HepG2 (cell line): Measurements from ENCODE around the gene EXOSC7. TPM values are rescaled to one million over a fixed set of nuclear protein-coding genes. Genes with fewer than 3 reads are reported as not detected.

Experiments
- ATAC-seq: fragments of 200-7000 bp; cut with Tn5 transposase; 3 replicates; pipeline ENCODE4 v1.9.1; 2020; ENCODE audit warnings: mild to moderate bottlenecking, moderate library complexity
- BruUV-seq: library from RNA; stranded (reverse); fragments of 400-500 nt; replicated peaks from 2 replicates; lab custom pipeline; 2021; lab: Mats Ljungman, UMichigan
- CTCF ChIA-PET: fragments of 300-600 bp; formaldehyde crosslinking; extraction: SDS; loops from one replicate; lab custom pipeline; 2021; ENCODE audit warnings: low total read pairs, inconsistent platforms, low intra/inter-chr PET ratio; lab: Yijun Ruan, JAX
- POLR2A ChIA-PET: fragments of 350-600 bp; sonication (Branson Sonifier 250); formaldehyde crosslinking; loops from one replicate; lab custom pipeline; 2020; ENCODE audit warnings: antibody characterized with exemption, inconsistent platforms; lab: Yijun Ruan, JAX
- DNase-seq: peaks from one replicate; pipeline ENCODE4 v3.0.0-alpha.2; 2015; ENCODE audit warnings: low spot score
- FAIRE-seq: peaks from 3 replicates; lab custom pipeline; 2011; peaks lifted over from hg19 to GRCh38; lab: Jason Lieb, UNC
- H2AFZ ChIP-seq: one replicate; pipeline ENCODE4 v1.6.1; 2011; ENCODE audit warnings: low read length, inconsistent platforms
- H3K27ac ChIP-seq: fragments of 300-600 bp; 3 replicates; pipeline ENCODE4 v1.8.0; 2011; ENCODE audit warnings: mixed run types, mild to moderate bottlenecking, mixed read lengths, low read length, inconsistent platforms; ENCODE audit not compliant: insufficient read depth; ENCODE audit errors: extremely low read length
- H3K27me3 ChIP-seq, 2 experiments: fragments of 200-600 bp in 1 of 2; 2 replicates in 1 of 2; 3 replicates in 1 of 2; pipeline versions ENCODE4 v1.6.0 to v1.8.0; 2011; ENCODE audit warnings: low read length in 2 of 2, mild to moderate bottlenecking in 2 of 2, moderate library complexity in 2 of 2, inconsistent platforms in 1 of 2; ENCODE audit not compliant: insufficient read depth in 2 of 2, control insufficient read depth in 1 of 2
- H3K36me3 ChIP-seq, 2 experiments: fragments of 200-600 bp in 1 of 2; replicated peaks in 1 of 2; 2 replicates in 1 of 2; 3 replicates in 1 of 2; pipeline versions ENCODE4 v1.5.1 to v1.8.0; 2011; ENCODE audit warnings: low read length in 2 of 2, inconsistent platforms in 1 of 2; ENCODE audit not compliant: insufficient read depth in 2 of 2, control insufficient read depth in 1 of 2
- H3K4me1 ChIP-seq: 2 replicates; pipeline ENCODE4 v1.5.1; 2012; ENCODE audit warnings: low read length, inconsistent platforms; ENCODE audit not compliant: insufficient read depth
- H3K4me2 ChIP-seq: 2 replicates; pipeline ENCODE4 v1.6.0; 2011; ENCODE audit warnings: low read depth, low read length, inconsistent platforms
- H3K4me3 ChIP-seq, 3 experiments: fragments of 200-600 bp in 1 of 3; sonication (generic), shearing (Covaris generic) in 1 of 3; replicated peaks in 1 of 3; 2 replicates each; pipeline ENCODE4 v1.5.1; 2011 to 2016; ENCODE audit warnings: low read length in 3 of 3, inconsistent platforms in 2 of 3, low read depth in 2 of 3, mild to moderate bottlenecking in 2 of 3, control low read depth in 1 of 3, mixed read lengths in 1 of 3; ENCODE audit not compliant: insufficient read depth in 1 of 3
- H3K79me2 ChIP-seq: one replicate; pipeline ENCODE4 v1.6.1; 2011; ENCODE audit warnings: low read length, inconsistent platforms; ENCODE audit not compliant: insufficient read depth
- H3K9ac ChIP-seq: 2 replicates; pipeline ENCODE4 v1.6.0; 2011; ENCODE audit warnings: mild to moderate bottlenecking, low read depth, low read length, inconsistent platforms; ENCODE audit not compliant: insufficient read depth
- H3K9me3 ChIP-seq: 2 replicates; pipeline ENCODE4 v1.5.1; 2012; ENCODE audit warnings: mild to moderate bottlenecking, low read length
- H4K20me1 ChIP-seq: 2 replicates; pipeline ENCODE4 v1.6.0; 2011; ENCODE audit warnings: inconsistent platforms, mild to moderate bottlenecking, low read length, moderate library complexity; ENCODE audit not compliant: insufficient read depth
- ETV6 ChIP-seq: sonication (generic); formaldehyde crosslinking; conservative IDR thresholded peaks from 2 replicates; pipeline ENCODE4 v1.4.0; 2020; ENCODE audit warnings: missing genetic modification reagents
- JDP2 ChIP-seq: sonication (generic); formaldehyde crosslinking; IDR thresholded peaks from 2 replicates; pipeline ENCODE4 v1.8.1; 2022; ENCODE audit warnings: missing genetic modification reagents, borderline replicate concordance
- PITX1 ChIP-seq: sonication (generic); formaldehyde crosslinking; IDR thresholded peaks from 2 replicates; pipeline ENCODE4 v1.5.1; 2020; ENCODE audit warnings: mild to moderate bottlenecking, missing genetic modification reagents
- POLR2G ChIP-seq: fragments of 200-400 bp; formaldehyde crosslinking; IDR thresholded peaks from 2 replicates; pipeline ENCODE4 v1.6.1; 2018; ENCODE audit warnings: mild to moderate bottlenecking, low read depth, low read length, moderate library complexity
- REPIN1 ChIP-seq: sonication (generic); formaldehyde crosslinking; IDR thresholded peaks from 2 replicates; pipeline ENCODE4 v1.8.0; 2022; ENCODE audit warnings: missing genetic modification reagents, low read depth, mild to moderate bottlenecking, borderline replicate concordance
- RFX3 ChIP-seq: IDR thresholded peaks from 2 replicates; pipeline ENCODE4 v1.6.1; 2016; ENCODE audit warnings: missing biosample characterization, missing genetic modification reagents
- TBL1XR1 ChIP-seq: fragments of 150-350 bp; IDR thresholded peaks from 2 replicates; pipeline ENCODE4 v1.6.1; 2014; ENCODE audit warnings: borderline replicate concordance, low read length; ENCODE audit not compliant: partially characterized antibody
- ZFP82 ChIP-seq: sonication (generic); formaldehyde crosslinking; IDR thresholded peaks from 2 replicates; pipeline ENCODE4 v1.5.1; 2020; ENCODE audit warnings: mild to moderate bottlenecking, missing genetic modification reagents, borderline replicate concordance
- ZNF335 ChIP-seq: sonication (generic); formaldehyde crosslinking; IDR thresholded peaks from 2 replicates; pipeline ENCODE4 v1.4.0; 2020; ENCODE audit warnings: missing genetic modification reagents
- ZNF607 ChIP-seq: sonication (generic); formaldehyde crosslinking; IDR thresholded peaks from 2 replicates; pipeline ENCODE4 v1.5.1; 2020; ENCODE audit warnings: missing genetic modification reagents, mild to moderate bottlenecking, borderline replicate concordance
- ZNF7 ChIP-seq: IDR thresholded peaks from 2 replicates; pipeline ENCODE4 v1.6.1; 2016; ENCODE audit warnings: missing biosample characterization, missing genetic modification reagents
- WGBS: methylation state at CpG from one replicate; pipeline ENCODE4 v1.1.6; 2017; ENCODE audit warnings: low lambda C conversion rate; 5-methylcytosine and 5-hydroxymethylcytosine counted together
- in situ Hi-C: cut with HindIII; loops from 2 replicates; pipeline ENCODE4 v1.10.0; 2017; ENCODE audit warnings: low pct_unique_long_range_greater_than_20kb; ENCODE audit not compliant: extremely low pct_ligation_motif_present
- intact Hi-C: fragments of 100-400 bp; cut with micrococcal nuclease; formaldehyde crosslinking; loops from one replicate; pipeline ENCODE4 v1.10.0; 2022; ENCODE audit not compliant: unreplicated experiment
- polyA plus RNA-seq, 8 experiments: library from polyadenylated mRNA; depleted of rRNA in 3 of 8; stranded (reverse) in 7 of 8; unstranded in 1 of 8; fragments of >200 nt; fragmentation: Illumina TruSeq in 4 of 8; extraction: Trizol in 4 of 8; gene quantifications; 2 replicates each; pipeline versions ENCODE4 v1.2.1 to v1.2.3, GENCODE V29; 2011 to 2016; ENCODE audit warnings: low read depth in 4 of 8, missing spikeins in 1 of 8, mixed read lengths in 1 of 8; ENCODE audit not compliant: insufficient read depth in 1 of 8
- total RNA-seq, 5 experiments: library from RNA; depleted of rRNA; stranded (reverse); fragments of >200 nt; fragmentation: Illumina TruSeq; extraction: Trizol; gene quantifications; 2 replicates each; pipeline ENCODE4 v1.2.3, GENCODE V29; 2016; ENCODE audit warnings: low read depth in 1 of 5
- TF ChIP-seq, protein P1 (sequence below): sonication (generic); formaldehyde crosslinking; IDR thresholded peaks from 2 replicates; pipeline ENCODE4 v1.4.0; 2020; ENCODE audit warnings: missing genetic modification reagents, borderline replicate concordance

Gene EXOSC7
- total and polyA plus RNA-seq, 2 of the 13 experiments (the other 11 are each of a cell fraction or from before 2014, with no cell fraction given): 68.3 to 74.7 TPM

DNA sequence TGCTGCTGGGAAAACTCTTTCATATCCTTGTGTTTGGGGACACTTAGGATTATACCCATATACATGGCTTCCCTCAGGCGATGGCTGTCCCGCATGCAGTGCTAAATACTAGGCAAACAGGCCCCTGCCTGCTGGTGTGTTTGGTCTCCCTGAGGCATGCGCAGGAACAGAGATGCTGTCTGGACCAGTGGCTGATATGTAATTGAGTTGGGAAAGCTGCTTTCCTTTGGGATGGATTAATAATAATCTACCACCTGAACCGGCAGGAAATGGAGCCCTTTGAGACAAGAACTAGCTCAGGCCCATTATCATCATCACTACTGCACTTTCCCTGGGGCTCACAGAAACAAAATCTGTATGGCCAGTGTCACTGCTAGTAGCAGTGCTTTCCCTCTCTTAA, 18.1 kb upstream of the EXOSC7 start:
- H3K79me2 ChIP-seq: peaks cover 16% of the 10 kb centered on the region
- intact Hi-C loops (no loop called here), in situ Hi-C loops (no loop called here)
- no peaks in the 10 kb centered on the region for H3K27me3 ChIP-seq
- no peak overlapping the region for H3K4me2 ChIP-seq
- DNase-seq: no peak
- no TSS peak for BruUV-seq
- ChIA-PET POLR2A (no interaction called here), CTCF (no interaction called here)
- H2AFZ ChIP-seq: no peak overlapping the region
- H3K4me1 ChIP-seq: peaks cover 19% of the 10 kb centered on the region
- no peak for FAIRE-seq
- no peak overlapping the region for H3K9ac ChIP-seq
- H3K9me3 ChIP-seq: no peaks in the 10 kb centered on the region
- no peak overlapping the region for H3K27ac ChIP-seq
- peaks cover 14 to 26% of the 10 kb centered on the region in 2 experiments; a peak in 4 of 5 replicates for H3K36me3 ChIP-seq
- H4K20me1 ChIP-seq: no peaks in the 10 kb centered on the region
- TF ChIP-seq ZNF335 (CRISPR knock-in tag) (no peak), ETV6 (CRISPR knock-in tag) (no peak), ZNF7 (CRISPR knock-in tag) (no peak), ZFP82 (CRISPR knock-in tag) (no peak), ZNF607 (no peak), PITX1 (no peak), TBL1XR1 (no peak), POLR2G (no peak), RFX3 (CRISPR knock-in tag) (no peak), JDP2 (no peak), REPIN1 (CRISPR knock-in tag) (no peak)
- TF ChIP-seq, protein P1, sequence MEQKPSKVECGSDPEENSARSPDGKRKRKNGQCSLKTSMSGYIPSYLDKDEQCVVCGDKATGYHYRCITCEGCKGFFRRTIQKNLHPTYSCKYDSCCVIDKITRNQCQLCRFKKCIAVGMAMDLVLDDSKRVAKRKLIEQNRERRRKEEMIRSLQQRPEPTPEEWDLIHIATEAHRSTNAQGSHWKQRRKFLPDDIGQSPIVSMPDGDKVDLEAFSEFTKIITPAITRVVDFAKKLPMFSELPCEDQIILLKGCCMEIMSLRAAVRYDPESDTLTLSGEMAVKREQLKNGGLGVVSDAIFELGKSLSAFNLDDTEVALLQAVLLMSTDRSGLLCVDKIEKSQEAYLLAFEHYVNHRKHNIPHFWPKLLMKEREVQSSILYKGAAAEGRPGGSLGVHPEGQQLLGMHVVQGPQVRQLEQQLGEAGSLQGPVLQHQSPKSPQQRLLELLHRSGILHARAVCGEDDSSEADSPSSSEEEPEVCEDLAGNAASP (CRISPR knock-in tag): no peak
- no peak overlapping the region for H3K4me3 ChIP-seq
- 96% methylated on average over 4 of the region's 4 CpGs for WGBS
- ATAC-seq: no peak
